ENCODE measurements around the gene MAPK1IP1L. TPM values are rescaled to one million over a fixed set of nuclear protein-coding genes. Genes with fewer than 3 reads are reported as not detected.
"Not testable (repeated sequence)": the region's sequence is repeated elsewhere in the genome, so short reads cannot be mapped to it uniquely, and the experiment has no call there.

The MAPK1IP1L gene
- total RNA-seq, 1 donor from 2014 or later, result 114 TPM

DNA sequence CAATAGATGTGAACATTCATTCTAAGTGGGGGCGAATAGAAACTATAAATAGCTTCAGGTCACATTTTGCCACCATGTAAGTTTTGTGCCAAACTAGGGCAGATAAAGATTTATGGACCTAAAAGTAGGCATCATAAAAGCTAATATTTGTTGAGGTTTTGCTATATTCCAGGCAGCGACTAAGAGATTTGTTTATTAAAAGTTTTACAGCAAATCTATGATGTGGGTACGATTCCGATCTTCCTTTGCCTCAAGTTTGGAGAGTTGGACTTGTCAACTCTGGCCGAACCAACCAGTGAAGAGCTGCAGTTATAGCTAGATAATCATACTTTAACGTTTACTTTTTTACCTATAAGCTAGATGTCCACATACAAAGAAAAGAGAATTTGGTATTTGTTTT is 1.6 kb downstream of the MAPK1IP1L start:
- intact Hi-C loops (cut with micrococcal nuclease), result loop anchor here (2.0 to 10.0 kb wide), 3 partner anchors 76 to 488 kb away; partner anchors contain the start of genes LGALS3 and SAMD4A

DNA sequence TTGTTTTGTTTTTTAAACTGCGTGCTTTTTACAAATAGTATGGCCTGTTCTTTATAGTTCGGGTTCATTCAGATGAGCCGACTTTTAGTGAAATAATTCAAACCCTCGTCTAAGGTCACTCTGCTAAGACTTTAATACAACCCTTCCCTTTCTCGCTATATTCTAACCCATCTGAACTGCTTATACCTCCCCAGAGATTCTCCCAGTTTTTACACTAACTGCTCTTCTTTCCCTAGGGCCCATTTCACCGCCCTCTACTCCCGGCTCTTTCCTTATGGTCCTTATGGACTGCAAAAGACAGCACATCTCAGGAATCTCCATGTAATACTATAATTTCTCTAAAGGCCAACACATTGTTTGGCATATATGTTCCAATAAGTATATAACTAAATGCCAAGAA is 2.1 kb downstream of the MAPK1IP1L start:
- intact Hi-C loops (cut with micrococcal nuclease), result loop anchor here (2.0 to 10.0 kb wide), 3 partner anchors 75 to 489 kb away; partner anchors contain the start of genes LGALS3 and SAMD4A

DNA sequence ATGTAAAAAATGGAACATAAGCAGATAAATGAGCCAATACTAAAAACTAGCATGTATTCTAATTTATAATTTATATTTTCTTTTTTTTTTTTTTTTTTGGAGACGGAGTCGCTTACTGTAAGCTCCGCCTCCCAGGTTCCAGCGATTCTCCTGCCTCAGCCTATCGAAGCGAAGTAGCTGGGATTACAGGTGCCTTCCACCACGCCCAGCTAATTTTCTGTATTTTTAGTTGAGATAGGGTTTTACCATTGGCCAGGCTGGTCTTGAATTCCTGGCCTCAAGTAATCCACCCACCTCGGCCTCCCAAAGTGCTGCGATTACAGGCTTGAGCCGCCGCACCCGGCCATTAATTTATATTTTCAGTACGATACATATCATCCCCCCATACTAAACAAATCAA is 2.7 kb downstream of the MAPK1IP1L start:
- intact Hi-C loops (cut with micrococcal nuclease), result loop anchor here (10.0 kb wide), 2 partner anchors 281 to 489 kb away; partner anchors contain the start of gene SAMD4A

DNA sequence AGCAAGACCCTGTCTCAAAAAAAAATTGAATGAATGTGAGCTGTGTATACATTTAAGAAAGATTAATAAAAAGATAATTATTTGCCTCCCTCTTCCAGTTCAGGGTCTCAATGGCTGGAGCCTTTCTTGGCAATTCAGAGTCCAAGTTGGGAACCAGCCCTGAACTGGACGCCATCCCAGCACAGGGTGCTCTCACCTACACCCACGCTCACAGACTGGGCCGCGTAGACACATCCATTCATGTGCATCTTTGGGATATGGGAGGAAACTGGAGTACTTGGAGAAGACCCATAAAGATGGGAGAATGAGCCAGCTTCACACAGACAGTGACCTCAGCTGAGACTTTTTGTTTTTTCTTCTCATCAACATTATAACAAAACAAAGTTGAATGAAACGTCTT is 6.5 kb downstream of the MAPK1IP1L start:
- intact Hi-C loops (cut with micrococcal nuclease), result loop anchor here (10.0 kb wide), 2 partner anchors 277 to 493 kb away; partner anchors contain the start of gene SAMD4A

DNA sequence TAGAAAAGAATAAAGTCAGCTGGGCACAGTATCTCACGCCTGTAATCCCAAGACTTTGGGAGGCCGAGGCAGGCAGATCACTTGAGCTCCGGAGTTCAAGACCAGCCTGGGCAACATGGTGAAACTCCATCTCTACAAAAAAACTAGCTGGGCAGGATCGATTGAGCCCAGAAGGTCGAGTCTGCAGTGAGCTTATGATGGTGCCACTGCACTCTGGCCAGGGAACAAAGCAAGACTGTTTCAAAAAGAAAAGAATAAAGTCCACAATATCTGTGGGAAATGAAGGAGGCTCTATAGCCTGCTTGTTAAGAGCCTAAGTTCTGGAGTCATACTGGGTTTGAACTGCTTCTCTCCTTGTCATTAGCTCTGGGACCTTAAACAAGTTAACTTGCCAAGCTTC is 7.9 kb downstream of the MAPK1IP1L start:
- intact Hi-C loops (cut with micrococcal nuclease), result loop anchor here (10.0 kb wide), 2 partner anchors 275 to 495 kb away; partner anchors contain the start of gene SAMD4A

DNA sequence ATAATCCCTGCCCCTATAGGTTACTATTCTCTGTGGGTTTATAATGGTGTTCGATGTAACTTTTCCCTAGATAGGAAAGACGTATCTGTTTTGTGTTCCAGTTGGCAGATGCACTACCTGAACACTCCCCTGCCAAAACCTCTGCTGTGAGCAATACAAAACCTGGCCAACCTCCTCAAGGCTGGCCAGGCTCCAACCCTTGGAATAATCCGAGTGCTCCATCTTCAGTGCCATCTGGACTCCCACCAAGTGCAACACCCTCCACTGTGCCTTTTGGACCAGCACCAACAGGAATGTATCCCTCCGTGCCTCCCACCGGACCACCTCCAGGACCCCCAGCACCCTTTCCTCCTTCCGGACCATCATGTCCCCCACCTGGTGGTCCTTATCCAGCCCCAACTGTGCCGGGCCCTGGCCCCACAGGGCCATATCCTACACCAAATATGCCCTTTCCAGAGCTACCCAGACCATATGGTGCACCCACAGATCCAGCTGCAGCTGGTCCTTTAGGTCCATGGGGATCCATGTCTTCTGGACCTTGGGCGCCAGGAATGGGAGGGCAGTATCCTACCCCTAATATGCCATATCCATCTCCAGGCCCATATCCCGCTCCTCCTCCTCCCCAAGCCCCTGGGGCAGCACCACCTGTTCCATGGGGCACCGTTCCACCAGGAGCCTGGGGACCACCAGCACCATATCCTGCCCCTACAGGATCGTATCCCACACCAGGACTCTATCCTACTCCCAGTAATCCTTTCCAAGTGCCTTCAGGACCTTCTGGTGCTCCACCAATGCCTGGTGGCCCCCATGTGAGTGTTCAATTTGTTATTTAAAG is 11.3 kb downstream of the MAPK1IP1L start:
- intact Hi-C loops (cut with micrococcal nuclease), result no loop called here

DNA sequence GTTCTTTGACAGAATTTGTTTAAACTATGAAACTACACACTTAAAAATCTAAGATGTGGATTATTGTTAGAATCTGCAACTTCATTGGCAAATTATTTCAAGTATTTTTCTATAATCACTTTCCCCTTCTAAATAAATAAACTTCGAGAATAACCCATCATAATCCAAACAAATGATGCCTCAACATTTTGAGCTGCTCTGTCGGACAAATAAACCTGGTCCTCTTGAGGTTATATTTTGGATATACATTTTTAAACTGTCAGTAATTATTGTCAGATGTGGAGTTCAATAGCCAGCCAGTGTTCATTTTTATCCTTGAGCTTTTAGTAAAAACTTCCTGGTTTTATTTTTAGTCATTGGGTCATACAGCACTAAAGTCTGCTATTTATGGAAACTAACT is 13.4 kb downstream of the MAPK1IP1L start:
- intact Hi-C loops (cut with micrococcal nuclease), result not testable (repeated sequence)

DNA sequence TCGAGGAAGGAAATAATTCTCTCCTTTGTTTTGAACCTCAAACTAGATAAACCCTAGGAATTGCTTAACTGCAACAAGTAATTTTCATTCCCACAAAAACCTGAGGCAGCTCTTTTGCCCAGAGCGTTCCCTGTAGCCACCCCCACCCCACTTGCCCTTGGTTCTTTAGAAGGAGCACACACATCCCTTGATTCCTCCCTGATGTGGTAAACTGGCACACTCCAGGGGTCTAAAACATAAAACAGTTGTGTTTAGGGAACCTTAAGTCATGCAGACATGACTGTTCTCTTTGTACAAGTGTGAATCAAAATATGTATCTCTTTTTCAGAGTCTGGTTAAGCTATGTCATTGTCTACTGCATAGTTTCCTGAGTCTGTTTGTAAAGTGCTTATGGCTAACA is 14.0 kb downstream of the MAPK1IP1L start:
- intact Hi-C loops (cut with micrococcal nuclease), result no loop called here

DNA sequence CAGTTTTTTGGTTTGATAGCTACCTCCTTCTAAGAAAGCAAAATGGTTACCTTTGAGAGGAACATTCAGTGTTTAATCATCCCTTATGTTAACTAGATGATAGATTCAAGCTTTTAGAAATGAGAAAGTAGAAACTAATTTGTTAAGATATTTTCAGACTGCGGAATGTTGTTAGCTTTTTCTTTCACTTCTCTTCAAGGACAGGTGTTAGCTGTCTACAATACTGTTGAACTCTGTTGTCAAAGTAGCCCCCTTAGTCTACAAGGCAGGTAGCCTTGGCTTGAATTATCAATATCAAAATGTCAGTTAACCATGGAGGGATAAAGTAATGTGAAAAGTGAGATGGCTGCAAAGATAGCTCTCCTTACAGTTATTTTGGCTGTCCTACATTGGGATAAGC is 14.8 kb downstream of the MAPK1IP1L start:
- intact Hi-C loops (cut with micrococcal nuclease), result no loop called here

DNA sequence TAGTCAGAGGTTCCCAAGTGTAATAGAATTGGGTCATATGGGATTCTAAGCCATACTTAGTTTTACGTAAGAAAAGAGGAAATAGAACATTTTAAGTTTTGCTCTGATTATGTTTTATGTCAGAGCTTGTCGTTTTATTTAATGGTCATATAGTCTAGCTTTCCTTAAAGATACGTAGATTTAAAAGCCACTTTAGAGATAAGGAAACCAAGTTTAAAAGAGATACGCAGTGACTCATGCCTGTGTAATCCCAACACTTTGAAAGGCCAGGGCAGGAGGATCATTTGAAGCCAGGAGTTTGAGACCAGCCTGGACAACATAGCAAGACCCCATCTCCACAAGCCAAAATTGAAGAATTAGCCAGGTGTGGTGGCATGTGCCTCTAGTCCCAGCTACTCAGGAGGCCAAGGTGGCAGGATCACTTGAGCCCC is 19.5 kb downstream of the MAPK1IP1L start:
- intact Hi-C loops (cut with micrococcal nuclease), result no loop called here

DNA sequence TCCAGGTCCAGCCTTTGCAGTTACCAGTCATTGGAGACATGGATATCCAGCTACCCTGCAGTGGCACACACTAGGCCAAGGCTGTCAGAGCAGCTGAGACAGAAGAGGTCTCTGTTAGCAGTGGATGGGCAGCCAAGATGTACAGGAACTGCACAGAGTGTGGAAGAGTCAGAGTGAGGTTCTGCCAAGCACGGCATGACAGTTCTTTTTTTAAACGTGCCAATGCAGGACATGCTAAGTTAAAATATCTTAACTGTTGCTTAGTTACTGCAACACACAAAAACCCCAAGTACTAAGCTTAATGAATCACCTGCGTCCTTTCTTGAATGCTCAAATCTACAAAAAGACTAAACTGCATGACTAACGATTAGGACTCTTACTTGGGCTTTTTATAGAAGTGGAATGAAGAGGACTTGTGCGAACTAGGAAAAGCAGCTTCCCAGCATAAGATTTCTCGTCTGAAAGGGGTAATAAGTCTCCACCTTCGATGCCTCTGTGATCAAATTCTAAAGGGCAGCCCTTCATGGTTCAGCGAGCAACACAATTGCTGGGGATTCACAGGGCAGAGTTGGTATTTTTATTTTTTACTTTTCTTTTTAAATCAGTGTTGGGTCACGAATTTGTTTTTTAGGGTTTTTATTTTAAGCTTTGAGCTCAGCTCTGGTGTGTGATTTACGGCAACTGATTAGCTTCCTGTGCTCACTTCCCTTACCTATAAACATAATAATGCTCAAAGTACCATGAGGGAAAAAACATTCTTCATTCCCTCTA is 20.6 kb downstream of the MAPK1IP1L start:
- intact Hi-C loops (cut with micrococcal nuclease), result no loop called here

DNA sequence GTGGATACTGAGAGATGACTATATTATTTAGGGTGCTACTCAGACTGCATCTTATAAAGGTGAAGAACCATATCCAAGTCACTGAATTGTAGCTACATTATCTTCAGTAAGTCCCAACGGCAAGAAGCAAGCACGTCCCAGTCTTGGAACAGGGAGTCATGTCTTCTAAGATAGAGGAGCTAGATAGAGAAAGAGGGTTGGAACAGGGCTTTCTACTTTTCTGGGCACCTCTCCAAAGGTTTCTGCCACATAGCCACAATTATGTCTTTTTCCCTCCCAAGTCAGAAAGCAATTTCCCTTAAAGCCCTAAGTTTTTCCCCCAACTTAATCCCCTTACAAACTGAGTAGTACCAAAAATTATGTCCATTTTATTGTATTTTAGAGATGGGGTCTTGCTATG is 22.4 kb downstream of the MAPK1IP1L start:
- intact Hi-C loops (cut with micrococcal nuclease), result no loop called here

DNA sequence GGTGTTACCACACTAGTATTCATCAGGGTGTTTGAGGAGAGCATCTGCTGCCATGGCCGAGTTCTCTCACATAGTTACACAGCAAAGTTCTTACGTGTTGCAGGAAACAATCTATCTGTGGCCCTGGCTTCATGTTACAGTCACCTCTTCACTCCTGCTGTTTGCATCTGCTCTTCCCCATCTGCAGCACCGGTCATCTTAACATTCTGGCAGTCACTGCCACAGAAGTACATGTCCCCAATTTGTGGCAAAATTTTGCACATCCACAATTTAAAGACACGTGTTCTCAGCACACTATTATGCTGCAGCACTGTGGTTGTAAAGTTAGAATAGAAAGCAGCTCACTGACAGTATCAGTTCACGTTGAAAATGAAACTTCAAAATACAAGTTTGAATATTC is 23.2 kb downstream of the MAPK1IP1L start:
- intact Hi-C loops (cut with micrococcal nuclease), result no loop called here

DNA sequence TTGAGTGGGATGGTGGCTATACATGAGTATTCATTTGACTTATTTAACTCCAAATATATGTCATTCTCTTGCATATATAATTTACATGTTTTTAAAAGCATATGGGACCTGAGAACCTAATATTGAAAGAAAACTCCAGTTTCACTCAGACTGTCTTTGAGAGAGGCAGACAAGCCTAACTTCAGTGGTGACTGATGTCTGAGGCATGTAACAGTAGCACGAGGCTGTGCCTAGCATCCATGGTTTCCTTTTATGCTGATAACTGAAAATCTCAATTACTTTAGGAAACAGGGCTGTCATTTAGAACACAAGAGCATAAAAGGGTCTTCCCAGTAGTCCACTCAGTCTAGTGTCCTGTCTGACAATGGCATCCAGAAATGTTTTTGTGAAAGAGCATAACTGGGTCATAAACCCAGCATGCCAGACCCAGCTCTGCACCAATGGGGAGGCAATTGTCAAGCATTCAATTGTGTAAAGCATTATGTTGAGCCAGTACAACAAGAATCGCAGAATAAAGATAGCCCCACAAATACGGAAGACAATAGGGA is 24.3 kb downstream of the MAPK1IP1L start:
- intact Hi-C loops (cut with micrococcal nuclease), result no loop called here

DNA sequence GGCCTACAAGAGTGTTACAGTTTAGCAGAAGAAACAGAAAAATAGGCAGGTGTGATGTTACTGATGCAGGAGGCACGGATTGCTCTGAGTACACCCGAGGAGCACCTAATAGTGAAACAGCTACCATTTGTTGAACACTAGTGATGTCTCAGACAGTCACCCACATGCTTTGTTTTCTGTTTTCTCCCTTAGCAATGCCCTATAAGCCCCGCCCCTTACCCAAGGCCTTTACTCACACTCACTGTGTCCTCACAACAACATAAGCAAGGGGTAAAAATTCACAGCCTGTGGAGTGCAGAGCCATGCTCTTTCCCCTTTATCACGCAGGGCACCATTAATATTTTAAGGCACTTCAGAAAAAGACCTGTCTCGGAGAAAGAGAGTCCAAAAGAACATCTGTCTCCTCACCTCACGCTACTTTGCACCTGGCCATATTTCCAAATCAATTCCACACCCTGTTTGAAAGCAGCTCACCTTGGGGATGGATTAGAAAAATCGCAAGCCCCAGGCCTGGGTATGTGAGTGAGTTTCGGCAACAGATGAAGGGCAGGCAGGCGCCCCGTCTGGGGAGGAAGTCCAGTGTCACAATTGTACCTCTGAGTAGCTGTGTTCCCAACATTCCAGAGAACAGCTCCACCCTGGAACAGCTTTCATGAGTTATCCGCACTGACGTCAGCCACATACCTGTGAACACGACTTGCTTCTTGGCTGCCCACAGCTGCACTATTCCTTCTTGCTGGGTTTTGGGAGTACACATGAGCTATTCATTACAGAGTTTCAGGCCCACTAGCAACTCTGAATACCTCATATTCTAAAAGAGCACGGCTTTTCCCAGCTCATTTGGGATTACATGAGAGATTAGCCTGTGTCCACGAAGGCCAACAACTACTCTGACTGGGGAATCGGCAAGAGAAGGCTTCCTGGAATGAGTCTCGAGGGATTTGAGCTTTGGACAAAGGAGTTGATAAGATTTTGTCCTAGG is 26.0 kb downstream of the MAPK1IP1L start:
- intact Hi-C loops (cut with micrococcal nuclease), result no loop called here

DNA sequence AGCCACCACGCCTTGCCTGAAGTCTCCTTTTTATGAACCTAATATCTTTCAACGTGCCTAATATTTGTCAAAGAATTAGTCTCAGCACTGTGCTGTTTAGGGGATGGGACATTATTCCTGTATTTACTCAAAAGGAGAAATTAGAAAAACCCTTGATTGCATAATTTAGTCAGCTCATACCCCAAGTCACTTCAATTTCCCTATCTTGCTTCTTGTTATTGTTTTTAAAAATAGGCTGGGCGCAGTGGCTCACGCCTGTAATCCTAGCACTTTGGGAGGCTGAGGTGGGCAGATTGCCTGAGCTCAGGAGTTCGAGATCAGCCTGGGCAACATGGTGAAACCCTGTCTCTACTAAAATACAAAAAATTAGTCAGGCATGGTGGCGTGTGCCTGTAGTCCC is 28.5 kb downstream of the MAPK1IP1L start:
- intact Hi-C loops (cut with micrococcal nuclease), result not testable (repeated sequence)

DNA sequence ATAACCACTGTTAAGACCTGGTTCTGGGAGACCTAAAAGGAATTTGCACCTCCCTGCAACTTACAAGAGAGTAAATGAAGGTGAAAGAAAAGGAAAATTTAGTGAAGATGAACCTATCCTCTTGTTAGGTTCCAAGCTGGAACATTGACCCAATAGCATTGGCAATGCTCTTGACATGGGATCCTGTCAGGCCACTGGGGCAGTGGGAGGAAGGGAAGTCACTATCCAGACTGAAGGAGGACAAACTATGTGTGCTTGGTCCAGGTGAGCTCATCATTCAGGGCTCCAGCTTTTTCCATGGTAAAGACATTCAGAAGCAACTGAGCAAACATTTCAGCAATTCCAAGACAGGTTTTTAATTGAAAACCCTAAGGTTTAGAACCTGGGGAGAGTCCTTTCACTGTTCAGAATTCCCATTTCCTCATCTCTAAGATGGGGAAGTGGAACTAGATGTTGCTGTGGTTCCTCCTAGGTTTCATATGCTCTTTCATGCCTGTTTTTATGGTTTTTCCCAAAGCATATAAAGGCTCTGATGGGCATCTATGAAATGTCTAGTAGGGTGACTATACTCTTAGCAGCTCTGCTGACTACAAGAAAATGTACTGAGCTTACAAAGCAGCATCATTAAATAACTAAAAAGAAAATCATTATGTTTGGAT is 33.1 kb downstream of the MAPK1IP1L start:
- intact Hi-C loops (cut with micrococcal nuclease), result no loop called here

DNA sequence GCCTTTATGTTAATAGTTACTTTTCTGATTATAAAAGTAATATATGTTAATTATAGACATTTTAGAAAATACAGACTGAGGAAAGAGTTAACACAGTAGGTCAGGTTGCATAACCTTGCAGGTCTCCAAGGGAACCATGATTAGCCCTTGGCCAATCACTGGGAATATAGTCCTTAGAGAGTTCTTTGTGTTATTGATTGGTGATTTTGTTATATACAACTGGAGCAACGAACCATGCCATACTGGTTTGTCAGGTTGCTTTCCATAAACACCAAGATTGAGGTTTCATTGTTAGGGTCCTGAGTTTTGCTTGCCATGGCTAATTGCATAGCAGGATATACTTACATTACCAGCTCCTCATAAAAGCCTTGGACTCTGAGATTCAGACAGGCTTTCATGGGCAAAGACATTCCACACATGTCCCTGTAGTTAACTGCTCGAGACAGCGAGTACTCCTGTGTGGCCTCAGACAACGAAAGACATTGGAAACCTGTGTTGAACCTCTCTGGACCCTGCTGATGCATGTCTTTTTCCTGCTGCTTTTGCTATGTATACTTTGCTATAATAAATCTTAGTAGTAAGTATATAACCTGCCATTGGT is 33.7 kb downstream of the MAPK1IP1L start:
- intact Hi-C loops (cut with micrococcal nuclease), result no loop called here

DNA sequence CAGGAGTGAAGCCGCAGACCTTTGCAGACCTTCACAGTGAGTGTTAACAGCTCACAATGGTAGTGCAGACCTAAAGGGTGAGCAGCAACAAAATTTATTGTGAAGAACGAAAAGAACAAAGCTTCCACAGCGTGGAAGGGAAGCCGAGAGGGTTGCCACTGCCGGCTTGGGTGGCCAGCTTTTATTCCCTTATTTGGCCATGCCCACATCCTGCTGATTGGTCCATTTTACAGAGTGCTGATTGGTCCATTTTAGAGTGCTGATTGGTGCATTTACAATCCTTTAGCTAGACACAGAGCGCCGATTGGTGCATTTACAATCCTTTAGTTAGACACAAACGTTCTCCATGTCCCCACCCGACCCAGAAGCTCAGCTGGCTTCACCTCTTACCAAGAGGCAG is 35.5 kb downstream of the MAPK1IP1L start:
- intact Hi-C loops (cut with micrococcal nuclease), result no loop called here

DNA sequence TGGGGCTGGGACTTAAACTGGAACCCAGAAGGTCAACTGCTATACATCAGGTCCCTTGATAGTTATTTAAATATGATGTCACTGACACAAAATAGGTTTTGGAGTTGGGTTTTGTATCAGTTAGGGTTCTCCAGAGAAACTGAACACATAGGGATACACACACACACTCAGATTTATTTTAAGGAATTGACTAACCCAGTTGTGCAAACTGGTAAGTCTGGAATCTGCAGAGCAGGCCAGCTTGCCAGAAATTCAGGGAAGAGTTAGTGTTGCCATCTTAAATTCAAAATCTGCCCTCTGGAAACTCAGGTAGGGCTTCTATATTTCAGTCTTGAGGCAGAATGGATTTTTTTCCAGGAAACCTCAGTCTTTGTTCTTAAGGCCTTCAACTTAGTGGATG is 36.9 kb downstream of the MAPK1IP1L start:
- intact Hi-C loops (cut with micrococcal nuclease), result no loop called here

Data from T-helper 2 cell treated with Interferon-gamma antibody and Interleukin-4, amounts not matched to agents 100 ng/mL and 5 ng/mL, for 36 hours (primary cell).